Osteocyte (in vitro differentiated cells): ENCODE results near the gene ANAPC10. TPM values are rescaled to one million over a fixed set of nuclear protein-coding genes. Genes with fewer than 3 reads are reported as not detected.

Experiments used
- DNase-seq: peaks from one replicate; pipeline ENCODE4 v3.0.0; 2021; ENCODE audit warnings: mixed read lengths; ENCODE audit not compliant: unreplicated experiment; ENCODE audit errors: extremely low spot score
- H3K27ac Mint-ChIP-seq: one replicate; pipeline ENCODE4 v1.8.0; 2021; ENCODE audit warnings: mild to moderate bottlenecking, mixed read lengths; ENCODE audit not compliant: unreplicated experiment
- H3K27me3 Mint-ChIP-seq: one replicate; pipeline ENCODE4 v1.8.0; 2021; ENCODE audit warnings: mixed read lengths; ENCODE audit not compliant: unreplicated experiment
- H3K36me3 Mint-ChIP-seq: one replicate; pipeline ENCODE4 v1.8.0; 2021; ENCODE audit warnings: mixed read lengths; ENCODE audit not compliant: unreplicated experiment
- H3K4me1 Mint-ChIP-seq: one replicate; pipeline ENCODE4 v1.8.0; 2021; ENCODE audit warnings: mixed read lengths; ENCODE audit not compliant: unreplicated experiment
- H3K4me3 Mint-ChIP-seq: one replicate; pipeline ENCODE4 v1.8.0; 2021; ENCODE audit warnings: mild to moderate bottlenecking, moderate library complexity, mixed read lengths; ENCODE audit not compliant: unreplicated experiment
- H3K9me3 Mint-ChIP-seq: one replicate; pipeline ENCODE4 v1.8.0; 2021; ENCODE audit warnings: mixed read lengths; ENCODE audit not compliant: unreplicated experiment
- CTCF ChIP-seq: fragments of 200-600 bp; sonication (generic); IDR thresholded peaks from 2 replicates; pipeline ENCODE4 v1.5.0; 2021; ENCODE audit warnings: antibody characterized with exemption, mild to moderate bottlenecking, moderate library complexity
- total RNA-seq: library from RNA; stranded (reverse); gene quantifications from 2 replicates; pipeline ENCODE4 v1.2.1, GENCODE V29; 2021

Gene ANAPC10
- total RNA-seq, 1 donor from 2014 or later: 16.8 TPM

DNA sequence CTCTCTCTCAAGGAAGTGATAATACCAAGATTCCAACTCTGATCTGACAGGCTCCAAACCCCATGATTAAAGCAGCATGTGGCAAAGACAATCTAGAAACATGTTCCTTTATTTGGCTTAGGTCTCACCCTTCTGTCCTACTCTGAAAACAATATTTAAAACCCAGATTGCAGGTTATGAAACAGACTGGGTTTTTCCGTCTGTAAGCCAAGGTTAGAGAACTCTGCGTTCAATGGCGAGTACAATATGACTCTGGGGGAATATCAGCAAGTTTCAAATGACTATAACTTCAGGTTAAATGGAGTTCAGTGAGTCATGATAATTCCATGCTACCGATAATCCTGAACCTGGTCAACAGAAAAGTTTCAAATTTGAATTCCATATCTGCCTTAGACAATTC is 50.8 kb downstream of the ANAPC10 start:
- Mint-ChIP-seq H3K9me3 (no peaks in the 10 kb centered on the region), H3K27ac (no peak overlapping the region), H3K4me1 (peaks cover 40% of the 10 kb centered on the region), H3K27me3 (no peaks in the 10 kb centered on the region), H3K36me3 (peaks cover 19% of the 10 kb centered on the region), H3K4me3 (no peak overlapping the region)
- DNase-seq: no peak
- no peak for TF ChIP-seq CTCF

GRCh38 chr4:145045180-145045579 is 52.8 kb downstream of the ANAPC10 start:
- no peaks in the 10 kb centered on the region for H3K27me3 Mint-ChIP-seq
- peaks cover 7% of the 10 kb centered on the region for H3K36me3 Mint-ChIP-seq
- peaks cover 44% of the 10 kb centered on the region for H3K4me1 Mint-ChIP-seq
- DNase-seq: no peak
- H3K9me3 Mint-ChIP-seq: no peaks in the 10 kb centered on the region
- no peak overlapping the region for H3K4me3 Mint-ChIP-seq
- no peak for TF ChIP-seq CTCF
- H3K27ac Mint-ChIP-seq: no peak overlapping the region

- no peak for DNase-seq
- no peaks in the 10 kb centered on the region for H3K27me3 Mint-ChIP-seq
- H3K4me3 Mint-ChIP-seq: no peak overlapping the region
- peaks cover 1% of the 10 kb centered on the region for H3K36me3 Mint-ChIP-seq
- H3K27ac Mint-ChIP-seq: no peak overlapping the region
- H3K9me3 Mint-ChIP-seq: no peaks in the 10 kb centered on the region
- no peak for TF ChIP-seq CTCF
- peaks cover 42% of the 10 kb centered on the region for H3K4me1 Mint-ChIP-seq
Measured at GRCh38 chr4:145044341-145044740, 53.7 kb downstream of the ANAPC10 start.

GRCh38 chr4:145043306-145043705 is 54.7 kb downstream of the ANAPC10 start:
- H3K9me3 Mint-ChIP-seq: no peaks in the 10 kb centered on the region
- peaks cover 39% of the 10 kb centered on the region for H3K4me1 Mint-ChIP-seq
- H3K27me3 Mint-ChIP-seq: no peaks in the 10 kb centered on the region
- H3K27ac Mint-ChIP-seq: no peak overlapping the region
- no peak for DNase-seq
- H3K4me3 Mint-ChIP-seq: no peak overlapping the region
- H3K36me3 Mint-ChIP-seq: peaks cover 3% of the 10 kb centered on the region
- no peak for TF ChIP-seq CTCF

DNA sequence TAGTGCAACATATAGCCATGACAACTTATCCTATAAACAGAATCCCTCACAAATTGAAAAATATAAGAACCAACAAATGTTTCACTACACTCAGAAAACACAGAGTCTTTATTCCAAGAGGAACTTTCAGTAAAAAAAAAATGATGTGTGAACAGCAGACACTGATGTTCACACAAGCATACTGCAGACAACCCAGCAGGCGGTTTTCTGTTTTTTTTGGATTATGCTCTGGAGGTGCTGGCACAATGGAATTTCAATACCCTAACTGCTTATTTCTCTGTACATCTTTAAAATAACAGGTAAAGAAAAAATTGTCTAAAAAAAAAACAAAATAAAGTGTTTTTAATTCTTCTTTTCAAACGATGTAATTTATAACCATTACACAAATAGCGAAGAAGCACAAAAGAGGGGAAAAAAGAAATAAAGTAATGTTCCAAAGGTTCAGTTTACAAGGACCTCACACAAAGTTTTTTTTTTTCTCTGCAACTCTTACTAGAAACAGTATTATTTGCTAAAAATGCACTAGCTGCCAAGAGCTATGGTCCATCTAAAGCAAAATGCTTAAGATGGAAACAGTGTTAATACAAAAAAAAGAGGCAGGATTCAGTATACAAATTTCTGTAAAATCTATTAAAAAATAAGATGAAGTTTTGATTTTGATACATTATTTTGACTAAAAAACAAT is 55.3 kb downstream of the ANAPC10 start:
- no peak for DNase-seq
- Mint-ChIP-seq H3K27me3 (no peaks in the 10 kb centered on the region), H3K9me3 (no peaks in the 10 kb centered on the region), H3K27ac (peak overlapping the region; percentile 54), H3K4me1 (peaks cover 39% of the 10 kb centered on the region), H3K36me3 (peaks cover 3% of the 10 kb centered on the region), H3K4me3 (peak overlapping the region; percentile 29)
- TF ChIP-seq CTCF: no peak
